Type B pancreatic cell (in vitro differentiated cells): ENCODE results near the gene SCN9A. TPM values are rescaled to one million over a fixed set of nuclear protein-coding genes. Genes with fewer than 3 reads are reported as not detected.
"Not testable (repeated sequence)": the region's sequence is repeated elsewhere in the genome, so short reads cannot be mapped to it uniquely, and the experiment has no call there.

Source experiments
- DNase-seq: peaks from one replicate; pipeline ENCODE4 v3.0.0; 2021; ENCODE audit warnings: mixed read lengths; ENCODE audit not compliant: unreplicated experiment; ENCODE audit errors: extremely low spot score
- H3K27ac Mint-ChIP-seq: 2 replicates; pipeline ENCODE4 v1.8.0; 2021; ENCODE audit warnings: mild to moderate bottlenecking, mixed read lengths
- H3K27me3 Mint-ChIP-seq: 2 replicates; pipeline ENCODE4 v1.8.0; 2021; ENCODE audit warnings: mixed read lengths
- H3K36me3 Mint-ChIP-seq: 2 replicates; pipeline ENCODE4 v1.8.0; 2021; ENCODE audit warnings: mixed read lengths
- H3K4me1 Mint-ChIP-seq: one replicate; pipeline ENCODE4 v1.8.0; 2021; ENCODE audit warnings: mixed read lengths; ENCODE audit not compliant: unreplicated experiment
- H3K4me3 Mint-ChIP-seq: 2 replicates; pipeline ENCODE4 v1.8.0; 2021; ENCODE audit warnings: mild to moderate bottlenecking, mixed read lengths
- H3K9me3 Mint-ChIP-seq: 2 replicates; pipeline ENCODE4 v1.8.0; 2021; ENCODE audit warnings: mixed read lengths
- total RNA-seq: library from RNA; stranded (reverse); gene quantifications from 2 replicates; pipeline ENCODE4 v1.2.1, GENCODE V29; 2021; ENCODE audit warnings: low replicate concordance
- TF ChIP-seq, protein P1 (sequence below): fragments of 200-600 bp; sonication (generic); conservative IDR thresholded peaks from 2 replicates; pipeline ENCODE4 v1.5.0; 2021; ENCODE audit warnings: antibody characterized with exemption, mild to moderate bottlenecking

SCN9A gene
- total RNA-seq, 1 donor from 2014 or later, result 6.2 TPM

- no peaks in the 10 kb centered on the region for H3K27me3 Mint-ChIP-seq
- no peak for DNase-seq
- TF ChIP-seq, protein P1, sequence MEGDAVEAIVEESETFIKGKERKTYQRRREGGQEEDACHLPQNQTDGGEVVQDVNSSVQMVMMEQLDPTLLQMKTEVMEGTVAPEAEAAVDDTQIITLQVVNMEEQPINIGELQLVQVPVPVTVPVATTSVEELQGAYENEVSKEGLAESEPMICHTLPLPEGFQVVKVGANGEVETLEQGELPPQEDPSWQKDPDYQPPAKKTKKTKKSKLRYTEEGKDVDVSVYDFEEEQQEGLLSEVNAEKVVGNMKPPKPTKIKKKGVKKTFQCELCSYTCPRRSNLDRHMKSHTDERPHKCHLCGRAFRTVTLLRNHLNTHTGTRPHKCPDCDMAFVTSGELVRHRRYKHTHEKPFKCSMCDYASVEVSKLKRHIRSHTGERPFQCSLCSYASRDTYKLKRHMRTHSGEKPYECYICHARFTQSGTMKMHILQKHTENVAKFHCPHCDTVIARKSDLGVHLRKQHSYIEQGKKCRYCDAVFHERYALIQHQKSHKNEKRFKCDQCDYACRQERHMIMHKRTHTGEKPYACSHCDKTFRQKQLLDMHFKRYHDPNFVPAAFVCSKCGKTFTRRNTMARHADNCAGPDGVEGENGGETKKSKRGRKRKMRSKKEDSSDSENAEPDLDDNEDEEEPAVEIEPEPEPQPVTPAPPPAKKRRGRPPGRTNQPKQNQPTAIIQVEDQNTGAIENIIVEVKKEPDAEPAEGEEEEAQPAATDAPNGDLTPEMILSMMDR, result no peak
- H3K27ac Mint-ChIP-seq, result no peak overlapping the region
- H3K36me3 Mint-ChIP-seq, result no peaks in the 10 kb centered on the region
- H3K4me3 Mint-ChIP-seq, result no peak overlapping the region
- H3K4me1 Mint-ChIP-seq, result no peaks in the 10 kb centered on the region
- no peaks in the 10 kb centered on the region for H3K9me3 Mint-ChIP-seq
Measured at GRCh38 chr2:166314022-166314759, 61.6 kb downstream of the SCN9A start.

DNA sequence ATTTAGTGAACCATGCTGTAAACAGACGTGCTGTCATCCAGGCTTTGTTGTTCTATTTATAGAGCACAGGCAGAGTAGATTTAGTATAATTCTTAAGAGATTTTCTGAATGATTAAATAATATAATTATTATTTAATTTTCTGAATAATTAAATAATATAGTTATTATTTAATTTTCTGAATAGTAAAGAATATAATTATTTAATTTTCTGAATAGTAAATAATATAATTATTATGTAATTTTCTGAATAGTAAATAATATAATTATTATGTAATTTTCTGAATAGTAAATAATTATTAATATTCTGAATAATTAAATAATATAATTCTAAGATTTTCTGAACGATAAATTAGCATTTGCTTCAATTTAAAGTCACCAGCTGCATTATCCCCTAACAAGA lies 62.9 kb downstream of the SCN9A start:
- H3K9me3 Mint-ChIP-seq, DNase-seq, H3K4me1 Mint-ChIP-seq, H3K36me3 Mint-ChIP-seq, H3K27ac Mint-ChIP-seq, H3K4me3 Mint-ChIP-seq, H3K27me3 Mint-ChIP-seq: not testable (repeated sequence)

DNA sequence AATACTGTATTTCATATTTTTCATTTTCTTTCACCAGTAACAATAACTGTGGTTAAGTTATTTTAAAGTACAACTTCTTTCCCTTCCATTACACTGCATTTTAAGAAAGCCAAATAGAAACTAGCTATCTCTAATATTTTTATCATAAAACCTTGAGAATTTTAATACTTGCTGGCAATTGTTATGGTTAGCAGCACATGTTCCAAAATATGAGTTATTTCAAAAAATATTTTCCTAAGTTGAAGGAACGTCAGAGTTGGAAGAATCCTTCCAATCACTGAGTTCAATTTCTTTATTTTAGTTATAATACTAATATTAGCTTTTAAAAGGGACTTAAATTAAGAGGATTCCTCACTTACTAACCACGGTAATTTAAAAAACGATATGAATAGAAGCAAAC lies 68.4 kb downstream of the SCN9A start:
- DNase-seq, result no peak
- H3K36me3 Mint-ChIP-seq, result no peaks in the 10 kb centered on the region
- H3K27ac Mint-ChIP-seq, result no peak overlapping the region
- TF ChIP-seq, protein P1, result no peak
- no peaks in the 10 kb centered on the region for H3K27me3 Mint-ChIP-seq
- H3K4me3 Mint-ChIP-seq, result no peak overlapping the region
- H3K4me1 Mint-ChIP-seq, result no peaks in the 10 kb centered on the region
- no peaks in the 10 kb centered on the region for H3K9me3 Mint-ChIP-seq

- Mint-ChIP-seq H3K9me3 (no peaks in the 10 kb centered on the region), H3K36me3 (no peaks in the 10 kb centered on the region), H3K27ac (no peak overlapping the region), H3K4me3 (no peak overlapping the region), H3K27me3 (no peaks in the 10 kb centered on the region), H3K4me1 (no peaks in the 10 kb centered on the region)
- TF ChIP-seq, protein P1, result no peak
- DNase-seq, result no peak
Measured at GRCh38 chr2:166304656-166305055, 71.1 kb downstream of the SCN9A start.

GRCh38 chr2:166302036-166302435 lies 73.7 kb downstream of the SCN9A start:
- Mint-ChIP-seq H3K9me3 (no peaks in the 10 kb centered on the region), H3K4me3 (no peak overlapping the region), H3K27me3 (no peaks in the 10 kb centered on the region), H3K4me1 (no peaks in the 10 kb centered on the region), H3K36me3 (no peaks in the 10 kb centered on the region), H3K27ac (no peak overlapping the region)
- DNase-seq, result no peak
- TF ChIP-seq, protein P1, result no peak

- Mint-ChIP-seq H3K27me3 (no peaks in the 10 kb centered on the region), H3K4me1 (no peaks in the 10 kb centered on the region), H3K4me3 (no peak overlapping the region), H3K27ac (no peak overlapping the region), H3K9me3 (no peaks in the 10 kb centered on the region), H3K36me3 (no peaks in the 10 kb centered on the region)
- TF ChIP-seq, protein P1, result no peak
- DNase-seq, result no peak
Measured at GRCh38 chr2:166297951-166298350, 77.8 kb downstream of the SCN9A start.
